Stimulated activated CD8-positive, alpha-beta memory T cell treated with anti-CD3 and anti-CD28 coated beads, Interleukin-12 subunit alpha, Interleukin-12 subunit beta, amount 100 ng/mL, for 1 hour (primary cell): Measurements from ENCODE around the gene ZDHHC24.
A peak's percentile ranks its signal among the peaks of the same experiment; 100 is the strongest.
"Not testable (repeated sequence)": the region's sequence is repeated elsewhere in the genome, so short reads cannot be mapped to it uniquely, and the experiment has no call there.

Source experiments
- DNase-seq: peaks from one replicate; pipeline ENCODE4 v3.0.0-alpha.2; 2020; ENCODE audit warnings: low read depth

Gene ZDHHC24

GRCh38 chr11:66545701-66546367 lies at the start of gene ZDHHC24:
Gene ZDHHC24 (minus strand): TSS chr11:66546048. CDS start chr11:66546003, 45 bp downstream.
- DNase-seq: peak; percentile 59

- no peak for DNase-seq
Observed at GRCh38 chr11:66595245-66595904, 49.5 kb upstream of the ZDHHC24 start.

GRCh38 chr11:66593650-66594049 lies 47.8 kb upstream of the ZDHHC24 start:
- no peak for DNase-seq

- no peak for DNase-seq
Observed at GRCh38 chr11:66593303-66593635, 47.4 kb upstream of the ZDHHC24 start.

- peak; percentile 99 for DNase-seq
Observed at GRCh38 chr11:66592457-66593302, 46.8 kb upstream of the ZDHHC24 start, which contains the start of the genes CCDC87 and CCS. Gene CCDC87 (minus strand): TSS chr11:66593063. CDS start chr11:66593015, 48 bp downstream. Gene CCS (plus strand): TSS chr11:66593185. CDS start chr11:66593262, 77 bp downstream.

- no peak for DNase-seq
Observed at GRCh38 chr11:66591175-66591574, 45.3 kb upstream of the ZDHHC24 start.

GRCh38 chr11:66589996-66590675 lies 44.3 kb upstream of the ZDHHC24 start:
- no peak for DNase-seq

GRCh38 chr11:66589315-66589714 lies 43.5 kb upstream of the ZDHHC24 start:
- DNase-seq: not testable (repeated sequence)

- no peak for DNase-seq
Observed at GRCh38 chr11:66586136-66586535, 40.3 kb upstream of the ZDHHC24 start.

GRCh38 chr11:66585447-66585846 lies 39.6 kb upstream of the ZDHHC24 start:
- DNase-seq: not testable (repeated sequence)

GRCh38 chr11:66582565-66583147 lies 36.8 kb upstream of the ZDHHC24 start:
- not testable (repeated sequence) for DNase-seq

- DNase-seq: no peak
Observed at GRCh38 chr11:66581261-66581660, 35.4 kb upstream of the ZDHHC24 start.

- DNase-seq: no peak
Observed at GRCh38 chr11:66580803-66581202, 35.0 kb upstream of the ZDHHC24 start.

- peak; percentile 73 for DNase-seq
Observed at GRCh38 chr11:66579017-66579606, 33.3 kb upstream of the ZDHHC24 start.

GRCh38 chr11:66570850-66571180 lies 25.0 kb upstream of the ZDHHC24 start:
- DNase-seq: no peak

GRCh38 chr11:66570079-66570849 lies 24.4 kb upstream of the ZDHHC24 start:
- no peak for DNase-seq

- no peak for DNase-seq
Observed at GRCh38 chr11:66569076-66569475, 23.2 kb upstream of the ZDHHC24 start.

GRCh38 chr11:66568124-66568916 lies 22.5 kb upstream of the ZDHHC24 start, which contains the start of gene CTSF:
Gene CTSF (minus strand): TSS chr11:66568606. CDS start chr11:66568486, 120 bp downstream.
- peak; percentile 57 for DNase-seq

GRCh38 chr11:66567787-66568123 lies 21.9 kb upstream of the ZDHHC24 start:
- DNase-seq: no peak

GRCh38 chr11:66566221-66566620 lies 20.4 kb upstream of the ZDHHC24 start:
- DNase-seq: no peak
